Upper lobe of left lung (tissue), 6 donors: Measurements from ENCODE around the gene TCP11L2. TPM values are rescaled to one million over a fixed set of nuclear protein-coding genes. Genes with fewer than 3 reads are reported as not detected.

ENCODE experiments used
- ATAC-seq, 2 donors: fragments of 200-7000 bp; cut with Tn5 transposase; one replicate each; pipeline ENCODE4 v1.9.1; 2022; ENCODE audit warnings: mild to moderate bottlenecking in 2 of 2, moderate library complexity in 2 of 2; ENCODE audit not compliant: low FRiP score in 2 of 2
- DNase-seq, 2 donors: peaks; one replicate each; pipeline ENCODE4 v3.0.0-alpha.2; 2019 to 2020
- H3K27ac ChIP-seq, 4 donors: fragments of 200-600 bp; sonication (generic); one replicate each; pipeline ENCODE4 v1.5.1; 2016 to 2019
- H3K27me3 ChIP-seq, 4 donors: fragments of 200-600 bp; sonication (generic); one replicate each; pipeline ENCODE4 v1.5.1; 2017 to 2019
- H3K36me3 ChIP-seq, 4 donors: fragments of 200-600 bp; sonication (generic); one replicate each; pipeline ENCODE4 v1.5.1; 2016 to 2019
- H3K4me1 ChIP-seq, 4 donors: fragments of 200-600 bp; sonication (generic); one replicate each; pipeline ENCODE4 v1.5.1; 2018 to 2019
- H3K4me3 ChIP-seq, 4 donors: fragments of 200-600 bp; sonication (generic); one replicate each; pipeline ENCODE4 v1.5.1; 2017 to 2019; ENCODE audit warnings: mild to moderate bottlenecking in 2 of 4, moderate library complexity in 1 of 4
- H3K9me3 ChIP-seq, 4 donors: fragments of 200-600 bp; sonication (generic); one replicate each; pipeline ENCODE4 v1.5.1; 2018 to 2019
- CTCF ChIP-seq, 6 experiments: fragments of 450-650 bp in 4 of 6; fragments of 200-600 bp in 2 of 6; sonication (generic) in 2 of 6; IDR thresholded peaks; one replicate each; pipeline ENCODE4 v1.5.1; 2016 to 2019; ENCODE audit warnings: antibody characterized with exemption in 6 of 6
- EP300 ChIP-seq, 4 donors: sonication (generic); formaldehyde crosslinking; IDR thresholded peaks; one replicate each; pipeline ENCODE4 v1.5.1; 2017; ENCODE audit warnings: antibody characterized with exemption in 4 of 4, control low read depth in 2 of 4
- POLR2A ChIP-seq, 4 donors: fragments of 450-650 bp; IDR thresholded peaks; one replicate each; pipeline ENCODE4 v1.5.1; 2016 to 2017; ENCODE audit warnings: antibody characterized with exemption in 4 of 4, mild to moderate bottlenecking in 2 of 4
- POLR2AphosphoS5 ChIP-seq, 2 donors: sonication (generic); formaldehyde crosslinking; IDR thresholded peaks; one replicate each; pipeline ENCODE4 v1.5.1; 2017; ENCODE audit warnings: antibody characterized with exemption in 2 of 2
- WGBS, 2 donors: methylation state at CpG; one replicate each; pipeline ENCODE4 v1.1.5; 2017 to 2018; 5-methylcytosine and 5-hydroxymethylcytosine counted together
- total RNA-seq, 6 donors: library from RNA; depleted of rRNA in 4 of 6; stranded (reverse); fragments of >200 nt in 4 of 6; gene quantifications; one replicate each; pipeline versions ENCODE4 v1.1.0 to v1.2.1, GENCODE V29; 2016 to 2021
- donor health status: DM: no; HTN: no; CAD: no; lungs with moderate emphysema.
- donor health status: DM: no; HTN: yes; CAD: no; lungs with severe emphysema.

Gene TCP11L2
- total RNA-seq, 6 donors from 2014 or later: 43.2 to 77.5 (median 56.2) TPM

GRCh38 chr12:106357549-106358395 is 55.2 kb downstream of the TCP11L2 start, which contains the start of gene POLR3B:
TSS of gene POLR3B (plus strand) at chr12:106357748. CDS start at chr12:106357880, 132 bp downstream.
- Histone ChIP-seq H3K4me1 (peaks cover 10 to 32% (median 19%) of the 10 kb centered on the region in 4 donors), H3K27me3 (no peaks in the 10 kb centered on the region), H3K9me3 (no peaks in the 10 kb centered on the region), H3K4me3 (peak within 1 kb of the TSS; percentile 59 to 87 (median 72)), H3K27ac (peak within 1 kb of the TSS; percentile 86 to 93 (median 92)), H3K36me3 (no peaks in the 10 kb centered on the region)
- 0% methylated on average over 45 to 46 of the region's 63 CpGs for WGBS, 2 donors
- TF ChIP-seq CTCF (IDR thresholded peaks at IDR 0.05): peak; percentile 81 to 91 (median 84)
- no peak for TF ChIP-seq EP300 (IDR thresholded peaks at IDR 0.05)
- peak; percentile 46 to 72 for TF ChIP-seq POLR2AphosphoS5 (IDR thresholded peaks at IDR 0.05)
- peak in 3 of 4 donors; percentile 55 to 84 (median 71) for TF ChIP-seq POLR2A (IDR thresholded peaks at IDR 0.05)
- DNase-seq (peak; percentile 96 to 98), ATAC-seq (peak; percentile 97 to 98)

- Histone ChIP-seq H3K36me3 (no peaks in the 10 kb centered on the region), H3K4me3 (peak overlapping the region; percentile 59 to 87 (median 72)), H3K9me3 (no peaks in the 10 kb centered on the region), H3K27me3 (no peaks in the 10 kb centered on the region), H3K27ac (peak overlapping the region; percentile 86 to 93 (median 92)), H3K4me1 (peaks cover 10 to 32% (median 19%) of the 10 kb centered on the region in 4 donors)
- DNase-seq: peak in 1 of 2 donors; percentile 61
- TF ChIP-seq CTCF (IDR thresholded peaks at IDR 0.05) (no peak), POLR2AphosphoS5 (IDR thresholded peaks at IDR 0.05) (no peak), EP300 (IDR thresholded peaks at IDR 0.05) (peak in 3 of 4 donors; percentile 2 to 30 (median 9))
- peak; percentile 65 to 69 for ATAC-seq
- 28 to 29% methylated on average over 17 of the region's 17 CpGs for WGBS, 2 donors
Observed at GRCh38 chr12:106358396-106359241, 56.1 kb downstream of the TCP11L2 start.

GRCh38 chr12:106359646-106360399 is 57.3 kb downstream of the TCP11L2 start:
- Histone ChIP-seq H3K4me3 (no peak overlapping the region), H3K9me3 (no peaks in the 10 kb centered on the region), H3K4me1 (peaks cover 10 to 32% (median 19%) of the 10 kb centered on the region in 4 donors), H3K27me3 (no peaks in the 10 kb centered on the region), H3K27ac (peak overlapping the region; percentile 86 to 93 (median 92)), H3K36me3 (no peaks in the 10 kb centered on the region)
- ATAC-seq (no peak), DNase-seq (no peak)
- WGBS, 2 donors: 82 to 84% methylated on average over 7 of the region's 7 CpGs
- TF ChIP-seq CTCF (IDR thresholded peaks at IDR 0.05) (no peak), EP300 (IDR thresholded peaks at IDR 0.05) (no peak), POLR2AphosphoS5 (IDR thresholded peaks at IDR 0.05) (no peak), POLR2A (IDR thresholded peaks at IDR 0.05) (no peak)

GRCh38 chr12:106360400-106360994 is 58.0 kb downstream of the TCP11L2 start:
- Histone ChIP-seq H3K36me3 (no peaks in the 10 kb centered on the region), H3K4me1 (peaks cover 10 to 32% (median 19%) of the 10 kb centered on the region in 4 donors), H3K27ac (peak overlapping the region in 1 of 4 donors; percentile 8), H3K27me3 (no peaks in the 10 kb centered on the region), H3K4me3 (no peak overlapping the region), H3K9me3 (no peaks in the 10 kb centered on the region)
- 91 to 96% methylated on average over 5 of the region's 5 CpGs for WGBS, 2 donors
- no peak for DNase-seq
- no peak for ATAC-seq
- no peak for TF ChIP-seq POLR2AphosphoS5 (IDR thresholded peaks at IDR 0.05)
- TF ChIP-seq CTCF (IDR thresholded peaks at IDR 0.05): no peak
- no peak for TF ChIP-seq EP300 (IDR thresholded peaks at IDR 0.05)
- no peak for TF ChIP-seq POLR2A (IDR thresholded peaks at IDR 0.05)
